NB4 (cell line): ENCODE results near the gene WRAP73.

Experiments used
- POLR2A ChIP-seq: IDR thresholded peaks from 2 replicates; pipeline ENCODE4 v1.6.1; 2011; ENCODE audit warnings: mild to moderate bottlenecking; ENCODE audit not compliant: insufficient read length; ENCODE audit errors: extremely low read depth
- TF ChIP-seq, protein P1 (sequence below): IDR thresholded peaks from one replicate; pipeline ENCODE4 v1.5.1; 2012; ENCODE audit warnings: low read depth, low read length
- TF ChIP-seq, protein P2 (sequence below): IDR thresholded peaks from 2 replicates; pipeline ENCODE4 v1.6.1; 2011; ENCODE audit warnings: low read depth, low read length

DNA sequence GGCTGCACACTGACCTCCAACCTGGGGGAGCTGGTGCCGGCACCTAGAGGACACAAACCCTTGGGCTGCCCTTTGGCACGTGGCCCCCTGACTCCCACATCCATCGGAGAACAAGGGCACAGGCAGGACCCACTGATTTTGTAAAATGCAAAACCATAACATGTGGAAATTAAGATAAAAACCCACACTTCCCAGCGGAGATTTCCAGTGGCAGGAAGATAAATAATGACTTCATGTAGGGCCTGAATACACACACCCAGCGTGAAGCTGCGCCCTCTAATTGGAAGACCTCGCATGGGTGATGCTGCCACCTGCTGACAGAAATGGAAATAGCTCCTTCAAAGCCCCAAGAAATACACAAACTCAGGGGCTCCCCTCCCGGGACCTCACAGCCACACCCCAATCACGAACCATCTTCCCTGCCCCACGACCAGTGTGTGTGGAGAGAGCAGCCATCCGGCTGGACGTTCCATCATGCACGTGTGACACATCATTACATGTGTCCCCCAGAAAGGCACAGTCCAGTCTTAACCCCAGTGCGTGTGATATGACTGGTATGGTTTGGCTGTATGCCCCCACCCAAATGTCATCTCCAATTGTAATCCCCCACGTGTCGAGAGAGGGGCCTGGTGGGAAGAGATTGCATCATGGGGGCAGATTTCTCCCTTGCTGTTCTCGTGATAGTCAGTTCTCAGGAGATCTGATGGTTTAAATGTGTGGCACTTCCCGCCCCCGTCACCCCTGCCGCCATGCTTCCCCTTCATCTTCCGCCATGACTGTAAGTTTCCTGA, 30.8 kb downstream of the WRAP73 start:
- no peak for TF ChIP-seq POLR2A
- TF ChIP-seq, protein P1, sequence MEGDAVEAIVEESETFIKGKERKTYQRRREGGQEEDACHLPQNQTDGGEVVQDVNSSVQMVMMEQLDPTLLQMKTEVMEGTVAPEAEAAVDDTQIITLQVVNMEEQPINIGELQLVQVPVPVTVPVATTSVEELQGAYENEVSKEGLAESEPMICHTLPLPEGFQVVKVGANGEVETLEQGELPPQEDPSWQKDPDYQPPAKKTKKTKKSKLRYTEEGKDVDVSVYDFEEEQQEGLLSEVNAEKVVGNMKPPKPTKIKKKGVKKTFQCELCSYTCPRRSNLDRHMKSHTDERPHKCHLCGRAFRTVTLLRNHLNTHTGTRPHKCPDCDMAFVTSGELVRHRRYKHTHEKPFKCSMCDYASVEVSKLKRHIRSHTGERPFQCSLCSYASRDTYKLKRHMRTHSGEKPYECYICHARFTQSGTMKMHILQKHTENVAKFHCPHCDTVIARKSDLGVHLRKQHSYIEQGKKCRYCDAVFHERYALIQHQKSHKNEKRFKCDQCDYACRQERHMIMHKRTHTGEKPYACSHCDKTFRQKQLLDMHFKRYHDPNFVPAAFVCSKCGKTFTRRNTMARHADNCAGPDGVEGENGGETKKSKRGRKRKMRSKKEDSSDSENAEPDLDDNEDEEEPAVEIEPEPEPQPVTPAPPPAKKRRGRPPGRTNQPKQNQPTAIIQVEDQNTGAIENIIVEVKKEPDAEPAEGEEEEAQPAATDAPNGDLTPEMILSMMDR, result peak; percentile 80
- TF ChIP-seq, protein P2, sequence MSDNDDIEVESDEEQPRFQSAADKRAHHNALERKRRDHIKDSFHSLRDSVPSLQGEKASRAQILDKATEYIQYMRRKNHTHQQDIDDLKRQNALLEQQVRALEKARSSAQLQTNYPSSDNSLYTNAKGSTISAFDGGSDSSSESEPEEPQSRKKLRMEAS, result 0 out of 2 replicates have a peak, but pooled peaks have one; percentile 25
